Raji (cell line): ENCODE data around the gene TOP1.

Source experiments
- POLR2A ChIP-seq: IDR thresholded peaks from 2 replicates; pipeline ENCODE4 v1.6.1; 2011; ENCODE audit warnings: low read depth, low read length, control low read depth; ENCODE audit not compliant: insufficient read depth

Gene TOP1

DNA sequence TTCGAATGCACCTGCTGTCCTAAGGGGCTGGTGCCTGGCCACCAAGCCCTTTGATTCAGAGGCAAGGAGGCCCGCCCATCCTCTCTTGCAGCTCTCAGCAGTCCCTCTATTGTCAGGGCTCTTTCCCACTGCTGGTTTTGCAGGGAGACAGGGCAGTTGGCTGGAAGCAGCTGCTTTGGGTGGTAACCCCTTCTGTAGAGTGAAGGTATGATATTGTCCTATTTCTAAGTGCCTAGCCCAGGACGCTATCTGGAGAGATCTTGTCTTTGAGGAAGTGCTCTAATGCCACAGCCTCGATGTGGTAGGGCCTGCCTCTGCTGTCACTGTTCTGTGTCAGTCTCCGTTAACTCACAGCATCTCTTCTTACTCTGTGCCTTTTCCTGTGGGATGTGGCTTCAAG lies 114.3 kb downstream of the TOP1 start:
- no peak for TF ChIP-seq POLR2A

DNA sequence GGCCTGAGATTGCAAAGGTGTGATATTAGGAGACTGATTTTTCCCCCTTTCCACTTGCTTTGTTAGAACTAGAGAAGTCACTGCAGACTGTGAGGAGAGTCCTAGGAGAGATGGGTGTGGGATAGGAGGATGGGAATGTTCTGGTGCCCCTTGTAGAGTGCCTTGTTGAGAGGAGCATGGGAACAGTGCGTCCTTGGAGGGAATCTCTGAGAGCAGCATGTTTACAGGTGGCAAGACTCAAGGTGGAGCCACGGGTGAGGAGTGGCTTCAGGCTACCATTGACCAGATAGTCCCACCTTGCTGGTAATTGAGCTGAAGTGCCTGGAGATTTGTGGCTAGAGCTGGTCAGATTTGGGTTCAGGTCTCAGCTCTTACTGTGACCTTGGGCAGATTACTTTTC lies 114.7 kb downstream of the TOP1 start:
- no peak for TF ChIP-seq POLR2A

DNA sequence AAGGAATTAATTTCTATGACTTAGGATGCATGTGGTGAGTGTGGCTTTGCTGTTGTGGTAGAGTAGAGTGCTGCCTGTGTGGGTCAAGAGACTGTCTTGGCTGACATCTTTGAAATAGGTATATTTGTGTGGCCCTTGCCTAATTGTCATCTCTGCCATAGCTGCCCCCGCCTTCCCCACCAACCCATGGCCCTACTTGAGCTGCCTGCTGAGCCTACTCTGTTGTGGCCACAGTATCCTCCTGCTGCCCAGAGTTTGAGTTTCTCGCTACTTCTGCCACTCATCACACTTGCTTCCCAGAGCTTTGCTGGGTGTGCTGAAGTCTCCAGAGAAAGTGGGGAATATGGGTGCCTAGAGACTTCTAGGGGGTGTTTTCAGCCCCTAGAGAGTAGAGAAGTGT lies 116.7 kb downstream of the TOP1 start:
- TF ChIP-seq POLR2A = no peak

DNA sequence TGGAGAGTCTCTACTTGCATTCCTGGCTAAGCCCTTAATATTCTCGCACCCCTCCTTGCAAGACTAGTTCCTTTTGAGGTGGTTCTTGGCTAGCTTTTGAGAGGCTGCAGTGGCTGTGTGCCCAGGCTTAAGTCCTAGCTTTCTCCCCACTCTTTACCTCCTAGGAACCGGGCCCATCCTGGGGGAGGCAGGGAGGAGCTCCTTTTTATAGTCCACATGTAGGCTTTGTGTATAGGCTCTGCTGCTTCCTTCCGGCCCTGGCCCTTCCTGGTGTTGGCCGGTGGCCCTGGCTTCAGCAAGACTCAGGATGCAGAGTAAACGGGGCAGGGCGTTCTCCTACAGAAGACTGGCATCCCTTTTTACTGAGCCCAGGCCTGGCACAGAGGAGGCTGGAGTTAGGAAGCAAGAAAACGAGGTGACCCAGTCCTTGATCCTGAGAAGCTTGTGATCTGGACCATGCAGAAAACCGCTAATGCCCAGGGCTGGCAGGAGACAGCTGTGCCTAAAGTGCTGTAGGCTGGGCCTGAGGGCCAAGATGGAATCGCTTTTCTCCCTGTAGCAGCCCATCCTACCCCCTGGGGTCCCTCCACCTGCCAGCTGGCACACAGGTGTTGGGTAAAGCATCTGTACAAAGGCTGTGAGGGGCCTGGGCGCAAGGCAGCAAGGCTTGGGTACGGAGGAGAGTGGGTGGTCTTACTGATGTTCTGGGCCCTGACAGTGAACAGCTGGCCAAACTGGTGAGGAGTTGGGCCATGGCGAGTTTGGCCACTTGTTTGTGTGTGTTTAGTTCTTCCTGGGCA lies 117.4 kb downstream of the TOP1 start:
- no peak for TF ChIP-seq POLR2A

DNA sequence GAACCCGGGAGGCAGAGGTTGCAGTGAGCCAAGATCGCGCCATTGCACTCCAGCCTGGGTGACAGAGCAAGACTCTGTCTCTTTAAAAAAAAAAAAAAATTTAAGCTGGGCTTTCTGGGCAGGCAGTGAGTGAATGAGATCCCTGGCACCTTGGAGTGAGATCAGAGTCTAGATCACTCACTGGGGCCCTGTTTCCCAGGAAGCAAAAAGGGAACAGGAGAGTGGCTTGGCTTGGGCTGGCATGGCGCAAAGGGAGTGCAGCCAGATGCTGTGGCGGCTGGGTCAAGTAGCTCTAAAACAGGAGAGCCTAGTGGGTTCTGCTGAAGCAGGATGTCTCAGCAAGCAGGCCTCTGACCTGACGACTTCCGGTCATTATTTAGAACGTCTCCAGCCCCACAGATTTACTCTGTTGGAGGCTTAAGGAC lies 119.2 kb downstream of the TOP1 start:
- TF ChIP-seq POLR2A = no peak

DNA sequence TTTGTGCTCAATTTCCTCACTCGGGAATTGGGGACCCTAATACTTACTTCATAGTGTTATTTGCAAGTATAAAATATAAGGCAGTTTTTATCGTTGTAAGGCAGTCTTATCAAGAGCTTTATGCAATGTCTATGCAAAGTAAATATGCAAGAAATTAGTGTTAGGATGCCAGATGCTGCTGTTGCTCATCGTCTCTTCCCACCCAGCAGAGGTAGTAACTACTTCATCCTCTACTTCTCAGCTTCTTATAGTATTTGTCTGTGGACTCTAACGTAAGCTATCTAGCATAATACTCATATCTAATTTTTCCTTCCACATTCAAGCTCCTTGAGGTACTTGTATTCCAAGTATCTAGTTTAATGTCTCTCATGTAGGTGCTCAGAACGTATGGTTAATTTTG lies 120.3 kb downstream of the TOP1 start:
- TF ChIP-seq POLR2A = no peak

DNA sequence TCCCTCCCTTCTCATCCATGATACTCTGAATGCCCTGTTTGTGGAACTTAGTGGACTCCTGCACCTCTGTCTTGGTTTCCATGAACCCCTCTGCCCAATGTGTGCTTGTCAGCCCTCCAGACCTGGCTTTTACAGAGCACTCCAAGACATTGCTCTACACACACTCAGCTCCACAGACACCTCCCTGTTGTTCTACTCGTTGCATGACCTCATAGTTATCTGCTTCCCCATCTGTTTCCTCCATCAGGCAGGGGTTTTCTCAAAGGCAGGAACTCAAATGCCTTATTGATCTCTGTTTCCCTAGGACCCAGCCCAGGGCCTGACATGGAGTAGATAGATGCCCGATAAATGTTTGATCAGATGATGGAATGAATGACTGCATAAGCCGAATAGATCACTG lies 122.0 kb downstream of the TOP1 start:
- TF ChIP-seq POLR2A = no peak

DNA sequence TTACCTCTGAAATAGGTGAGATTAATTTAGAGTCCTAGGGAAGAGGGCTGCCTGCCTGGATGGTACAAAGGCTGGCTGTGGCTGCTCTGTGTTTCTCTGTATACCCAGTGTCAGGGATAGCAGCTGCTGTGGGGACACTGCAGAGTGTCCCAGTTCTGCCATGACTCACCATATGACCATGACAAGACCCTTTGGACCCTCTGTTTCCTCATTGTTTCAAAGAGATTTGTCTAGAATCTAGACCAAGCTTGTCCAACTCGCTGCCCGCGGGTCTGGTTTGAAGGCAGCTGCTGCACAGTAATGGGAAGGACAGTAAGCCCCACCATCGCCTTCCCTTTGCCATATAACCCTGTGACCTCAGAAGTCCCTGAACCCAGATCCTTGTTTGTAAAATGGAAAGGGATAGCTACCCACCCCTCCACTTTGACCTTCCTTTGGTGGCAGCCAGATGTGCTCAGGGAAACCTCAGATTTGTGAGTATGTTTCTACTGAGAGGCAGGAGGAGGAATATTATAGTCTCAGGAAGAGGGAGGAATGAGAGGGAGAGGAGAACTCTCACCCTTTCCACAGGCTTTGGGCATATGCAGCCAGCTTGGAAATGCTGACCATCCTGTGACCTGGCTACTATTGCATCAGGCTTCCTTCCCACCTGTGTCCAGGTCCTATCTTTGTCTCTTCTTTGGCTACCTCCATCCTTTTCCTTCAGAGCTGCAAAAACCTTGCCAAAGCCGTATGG lies 122.7 kb downstream of the TOP1 start:
- no peak for TF ChIP-seq POLR2A

DNA sequence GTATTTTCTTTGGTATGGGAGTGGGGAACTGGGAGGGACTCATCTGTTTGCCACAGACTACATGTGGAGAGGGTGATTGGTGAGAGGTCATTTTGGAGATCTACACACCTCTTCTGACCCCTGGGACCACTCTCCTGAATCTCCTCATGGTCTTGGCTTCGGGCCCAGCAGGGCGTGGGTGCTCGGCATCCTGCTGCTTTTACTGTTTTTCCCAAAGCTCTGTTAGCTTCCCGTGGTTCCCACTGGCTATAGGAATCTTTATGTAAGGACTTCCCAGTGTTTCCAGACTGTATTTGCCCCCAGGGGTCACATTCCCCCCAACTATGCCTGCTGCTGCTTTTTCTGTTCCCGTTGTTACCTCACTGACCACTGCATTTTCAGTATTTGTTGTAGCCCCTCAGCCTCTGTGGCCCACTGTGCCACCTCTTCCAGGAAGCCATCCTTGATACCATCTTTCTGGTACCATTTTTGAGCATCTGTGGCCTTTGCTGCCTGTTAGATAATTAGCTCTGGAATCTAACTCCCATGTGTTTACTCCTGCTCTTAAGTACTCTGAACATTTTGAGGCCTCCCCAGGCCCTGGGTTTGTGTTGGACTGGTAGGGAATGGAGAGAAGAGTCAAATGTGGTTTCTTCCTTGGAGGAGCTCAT lies 123.6 kb downstream of the TOP1 start:
- no peak for TF ChIP-seq POLR2A

DNA sequence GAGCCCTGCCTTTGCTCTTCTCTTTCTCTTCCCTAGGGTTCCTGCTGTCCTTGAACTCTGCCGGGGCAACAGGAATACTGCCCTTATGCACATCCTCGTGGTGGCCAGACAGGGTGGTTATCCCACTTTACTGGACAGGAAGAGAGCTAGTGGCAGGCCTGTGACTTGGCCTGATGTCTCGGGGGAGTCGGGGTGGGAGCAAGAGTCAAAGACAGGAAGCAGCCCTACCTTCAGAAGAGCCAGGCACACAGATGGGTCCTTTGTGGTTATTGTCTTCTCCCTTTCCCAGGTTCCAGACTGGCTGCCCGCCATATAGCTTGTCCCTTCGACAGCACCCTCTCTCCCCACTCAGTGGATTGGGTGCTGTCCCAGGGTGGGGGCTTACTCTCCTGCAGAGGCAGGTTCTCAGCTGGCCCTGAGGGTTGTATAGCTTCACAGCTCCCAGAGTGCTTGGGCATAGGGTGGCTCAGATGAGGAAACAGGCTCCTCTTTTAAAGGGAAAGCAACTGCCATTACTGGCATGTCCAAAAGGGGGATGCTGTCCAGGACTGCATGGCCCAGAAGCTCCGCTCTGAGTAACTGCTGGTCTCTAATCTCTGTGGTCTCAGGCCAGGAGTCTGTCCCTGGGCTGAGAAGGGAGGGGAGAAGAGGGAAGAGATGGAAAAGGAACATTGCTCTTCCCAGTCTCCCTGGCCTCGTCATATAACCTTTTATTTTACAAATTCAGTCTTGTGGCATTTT lies 126.0 kb downstream of the TOP1 start:
- TF ChIP-seq POLR2A = no peak

DNA sequence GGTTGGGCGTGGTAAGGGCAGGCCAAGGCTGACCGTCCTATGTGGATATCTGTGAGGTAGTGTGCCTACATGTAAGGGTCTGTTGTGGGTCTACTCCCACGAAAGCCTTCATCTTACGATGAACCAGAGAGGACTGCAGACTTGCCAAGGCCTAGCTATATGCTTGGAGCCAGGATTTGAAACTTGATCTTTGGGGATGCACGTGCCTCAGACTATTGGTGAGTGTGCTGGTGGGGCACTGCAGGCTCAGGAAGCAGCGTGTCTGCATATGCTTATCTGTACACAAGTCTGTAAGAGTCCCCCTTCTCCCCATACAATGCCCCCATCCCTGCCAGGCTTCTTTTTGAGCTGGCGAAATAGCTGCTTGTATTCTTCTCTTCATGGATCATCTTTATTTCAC lies 126.6 kb downstream of the TOP1 start:
- TF ChIP-seq POLR2A = no peak

DNA sequence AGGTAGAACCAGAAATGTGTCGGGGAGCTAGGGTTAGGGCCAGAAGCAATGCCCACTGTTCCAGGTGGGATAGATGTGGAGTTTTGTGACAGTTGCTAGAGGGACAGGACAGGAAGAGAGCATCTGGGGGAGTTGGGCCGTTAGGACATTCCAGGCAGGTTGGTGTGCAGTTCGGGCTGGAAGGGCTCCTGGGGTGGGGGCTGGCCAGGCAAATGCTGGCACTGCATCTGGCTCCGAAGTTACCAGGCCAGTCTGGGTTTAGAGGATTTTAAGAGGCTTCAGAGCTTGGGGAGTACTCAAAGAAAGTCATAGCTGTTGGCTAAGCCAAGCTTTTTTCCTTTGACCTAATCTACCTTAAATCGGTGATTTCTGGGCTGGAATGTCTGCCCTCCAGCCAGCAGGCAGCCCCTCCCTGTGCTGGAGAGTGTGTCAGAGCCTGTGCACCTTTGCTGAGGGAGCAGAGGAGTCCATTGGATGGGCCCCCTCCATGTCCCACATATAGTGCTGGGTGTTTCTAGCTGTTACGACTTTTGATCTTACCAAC lies 129.5 kb downstream of the TOP1 start:
- TF ChIP-seq POLR2A = no peak

DNA sequence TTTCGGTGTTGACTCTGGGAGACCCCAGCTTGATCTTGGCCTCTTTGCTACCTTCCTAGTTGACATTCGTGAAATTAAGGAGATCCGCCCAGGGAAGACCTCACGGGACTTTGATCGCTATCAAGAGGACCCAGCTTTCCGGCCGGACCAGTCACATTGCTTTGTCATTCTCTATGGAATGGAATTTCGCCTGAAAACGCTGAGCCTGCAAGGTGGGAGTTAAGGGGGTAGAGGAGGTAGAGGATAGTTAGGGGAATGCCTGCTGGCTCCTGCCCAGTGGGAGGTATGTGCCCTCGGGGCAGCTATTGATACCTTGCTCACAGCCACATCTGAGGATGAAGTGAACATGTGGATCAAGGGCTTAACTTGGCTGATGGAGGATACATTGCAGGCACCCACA lies 130.9 kb downstream of the TOP1 start:
- TF ChIP-seq POLR2A = no peak

DNA sequence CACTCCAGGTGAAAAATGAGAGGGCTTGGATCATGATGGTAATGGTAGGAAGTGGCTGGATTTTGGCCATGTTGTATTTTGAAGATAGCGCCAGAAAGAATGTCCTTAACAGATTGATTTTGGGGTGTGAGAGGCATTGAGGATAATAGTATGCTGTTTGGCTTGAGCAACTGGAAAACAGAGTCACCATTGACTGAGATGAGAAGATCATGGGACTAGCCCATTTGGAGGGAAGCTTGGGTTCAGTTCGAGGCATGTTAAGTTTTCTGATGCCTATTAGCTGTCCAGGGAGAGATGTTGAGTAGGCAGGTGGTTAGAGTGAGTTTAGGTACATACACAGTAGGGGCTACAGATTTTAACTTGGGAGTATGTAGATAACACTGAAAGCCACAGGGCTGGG lies 132.1 kb downstream of the TOP1 start:
- no peak for TF ChIP-seq POLR2A

DNA sequence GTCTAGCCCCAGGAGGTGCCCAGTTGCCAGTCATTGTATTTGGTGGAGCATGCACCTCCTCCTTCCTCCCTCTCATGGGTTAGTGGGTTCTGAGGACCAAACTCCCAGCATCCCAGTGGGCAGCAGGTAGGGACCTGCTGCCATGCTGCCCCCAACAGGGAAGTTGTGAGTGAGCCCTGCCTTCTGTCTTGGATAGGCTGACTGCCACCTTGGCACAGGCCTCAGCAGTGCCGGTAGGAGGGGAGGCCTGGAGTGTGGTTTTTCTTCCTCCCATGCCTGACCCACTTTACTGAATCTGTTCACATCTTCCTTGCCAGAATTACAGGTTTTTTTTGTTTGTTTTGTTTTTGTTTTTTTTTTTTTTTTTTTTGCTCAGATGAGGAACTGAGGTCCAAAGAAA lies 133.3 kb downstream of the TOP1 start:
- no peak for TF ChIP-seq POLR2A
